ENCODE measurements around the gene SOX2.
A peak's percentile ranks its signal among the peaks of the same experiment; 100 is the strongest.

The SOX2 gene

GRCh38 chr3:181711325-181712135, at the start of gene SOX2:
TSS of gene SOX2 (plus strand) at chr3:181711925. CDS start at chr3:181712361, 436 bp downstream.
- DNase-seq: peak; percentile 45

GRCh38 chr3:181683563-181683962, 28.2 kb upstream of the SOX2 start:
- no peak for DNase-seq

- DNase-seq: no peak
These were observed 24.5 kb upstream of the SOX2 start for GRCh38 chr3:181687190-181687589.

- no peak for DNase-seq
These were observed 24.0 kb upstream of the SOX2 start for GRCh38 chr3:181687731-181688130.

- DNase-seq: no peak
These were observed 22.2 kb upstream of the SOX2 start for GRCh38 chr3:181689546-181689945.

- no peak for DNase-seq
These were observed 21.0 kb upstream of the SOX2 start for GRCh38 chr3:181690769-181691168.

GRCh38 chr3:181691901-181692300, 19.8 kb upstream of the SOX2 start:
- no peak for DNase-seq

GRCh38 chr3:181692311-181693145, 19.2 kb upstream of the SOX2 start:
- no peak for DNase-seq

- DNase-seq: no peak
These were observed 18.4 kb upstream of the SOX2 start for GRCh38 chr3:181693280-181693679.

GRCh38 chr3:181694805-181695660, 16.7 kb upstream of the SOX2 start:
- DNase-seq: peak; percentile 12

GRCh38 chr3:181695661-181696491, 15.8 kb upstream of the SOX2 start:
- DNase-seq: peak; percentile 9

GRCh38 chr3:181696626-181697230, 15.0 kb upstream of the SOX2 start:
- DNase-seq: no peak

GRCh38 chr3:181698263-181698954, 13.3 kb upstream of the SOX2 start:
- no peak for DNase-seq

- no peak for DNase-seq
These were observed 12.4 kb upstream of the SOX2 start for GRCh38 chr3:181699171-181699903.

- DNase-seq: peak; percentile 62
These were observed 11.3 kb upstream of the SOX2 start for GRCh38 chr3:181700168-181701087.

- DNase-seq: no peak
These were observed 10.6 kb upstream of the SOX2 start for GRCh38 chr3:181701096-181701495.

- DNase-seq: no peak
These were observed 7.9 kb upstream of the SOX2 start for GRCh38 chr3:181703601-181704420.

GRCh38 chr3:181704421-181705085, 7.2 kb upstream of the SOX2 start:
- no peak for DNase-seq

Data from fibroblast of skin of right biceps (primary cell).